ENCODE data around the gene NCK2. TPM values are rescaled to one million over a fixed set of nuclear protein-coding genes. Genes with fewer than 3 reads are reported as not detected.

The NCK2 gene
- polyA plus RNA-seq, 1 of the 3 experiments (the other 2 are of a cell fraction): 42.8 TPM

- TF ChIP-seq GABPA (IDR thresholded peaks at IDR 0.05; ENCODE audit: low read depth) (no peak), NFIC (IDR thresholded peaks at IDR 0.05; ENCODE audit: borderline replicate concordance) (no peak), MXI1 (IDR thresholded peaks at IDR 0.05; ENCODE audit: low read depth, low read length) (no peak), FOXJ3 (CRISPR knock-in tag; IDR thresholded peaks at IDR 0.05) (no peak), RXRA (IDR thresholded peaks at IDR 0.05; ENCODE audit: borderline replicate concordance, low read depth) (no peak), YY1 (IDR thresholded peaks at IDR 0.05; ENCODE audit: low read depth) (no peak), REST (IDR thresholded peaks at IDR 0.05; ENCODE audit: low read depth, low read length) (no peak), SIN3A (IDR thresholded peaks at IDR 0.05; ENCODE audit: borderline replicate concordance, low read depth, low read length) (no peak)
- TF ChIP-seq, protein P1, sequence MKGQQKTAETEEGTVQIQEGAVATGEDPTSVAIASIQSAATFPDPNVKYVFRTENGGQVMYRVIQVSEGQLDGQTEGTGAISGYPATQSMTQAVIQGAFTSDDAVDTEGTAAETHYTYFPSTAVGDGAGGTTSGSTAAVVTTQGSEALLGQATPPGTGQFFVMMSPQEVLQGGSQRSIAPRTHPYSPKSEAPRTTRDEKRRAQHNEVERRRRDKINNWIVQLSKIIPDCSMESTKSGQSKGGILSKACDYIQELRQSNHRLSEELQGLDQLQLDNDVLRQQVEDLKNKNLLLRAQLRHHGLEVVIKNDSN (IDR thresholded peaks at IDR 0.05; ENCODE audit: borderline replicate concordance, low read depth): no peak
Observed at GRCh38 chr2:105924271-105924670, 179.6 kb downstream of the NCK2 start (continued).

GRCh38 chr2:105924932-105925331, 180.2 kb downstream of the NCK2 start:
- H3K9me3 ChIP-seq: no peaks in the 10 kb centered on the region
- no peak for DNase-seq
- H3K79me2 ChIP-seq (ENCODE audit: insufficient read depth): no peaks in the 10 kb centered on the region
- no peaks in the 10 kb centered on the region for H3K9me2 ChIP-seq
- no peak overlapping the region for H3K9ac ChIP-seq
- no peaks in the 10 kb centered on the region for H3K36me3 ChIP-seq (replicated peaks in 1 of 2; ENCODE audit: control insufficient read depth in 1 of 2, insufficient read depth in 2 of 2, low read length in 1 of 2)
- ChIA-PET CTCF (no interaction called here), POLR2A (no interaction called here)
- H2AFZ ChIP-seq (ENCODE audit: low read depth): no peak overlapping the region
- peaks cover 0 to 20% of the 10 kb centered on the region in 2 experiments; a peak in 2 of 4 replicates for H3K4me1 ChIP-seq (ENCODE audit: control insufficient read depth in 1 of 2, insufficient read depth in 2 of 2, low read depth in 1 of 2, low read length in 1 of 2)
- no peaks in the 10 kb centered on the region for H4K20me1 ChIP-seq (ENCODE audit: insufficient read depth)
- H3K4me3 ChIP-seq (ENCODE audit: low read depth in 2 of 2, low read length in 1 of 2): no peak overlapping the region
- 48% methylated on average over 3 of the region's 3 CpGs for WGBS (ENCODE audit: low lambda C conversion rate)
- H3K4me2 ChIP-seq: no peak overlapping the region
- H3K27me3 ChIP-seq (ENCODE audit: insufficient read depth): no peaks in the 10 kb centered on the region
- H3F3A ChIP-seq (replicated peaks; ENCODE audit: insufficient read depth): no peaks in the 10 kb centered on the region
- no peak overlapping the region for H3K27ac ChIP-seq (ENCODE audit: low read depth in 2 of 2, low read length in 1 of 2)
- TF ChIP-seq GABPA (IDR thresholded peaks at IDR 0.05; ENCODE audit: low read depth): no peak
- TF ChIP-seq RCOR1 (IDR thresholded peaks at IDR 0.05; ENCODE audit: low read length): no peak
- no peak for TF ChIP-seq FOXJ3 (CRISPR knock-in tag; IDR thresholded peaks at IDR 0.05)
- TF ChIP-seq SIN3A (IDR thresholded peaks at IDR 0.05; ENCODE audit: borderline replicate concordance, low read depth, low read length): no peak
- no peak for TF ChIP-seq MXI1 (IDR thresholded peaks at IDR 0.05; ENCODE audit: low read depth, low read length)
- TF ChIP-seq GATA2 (CRISPR knock-in tag; IDR thresholded peaks at IDR 0.05): no peak
- TF ChIP-seq POLR2AphosphoS5 (IDR thresholded peaks at IDR 0.05; ENCODE audit: low read depth, low read length): no peak
- TF ChIP-seq, protein P2, sequence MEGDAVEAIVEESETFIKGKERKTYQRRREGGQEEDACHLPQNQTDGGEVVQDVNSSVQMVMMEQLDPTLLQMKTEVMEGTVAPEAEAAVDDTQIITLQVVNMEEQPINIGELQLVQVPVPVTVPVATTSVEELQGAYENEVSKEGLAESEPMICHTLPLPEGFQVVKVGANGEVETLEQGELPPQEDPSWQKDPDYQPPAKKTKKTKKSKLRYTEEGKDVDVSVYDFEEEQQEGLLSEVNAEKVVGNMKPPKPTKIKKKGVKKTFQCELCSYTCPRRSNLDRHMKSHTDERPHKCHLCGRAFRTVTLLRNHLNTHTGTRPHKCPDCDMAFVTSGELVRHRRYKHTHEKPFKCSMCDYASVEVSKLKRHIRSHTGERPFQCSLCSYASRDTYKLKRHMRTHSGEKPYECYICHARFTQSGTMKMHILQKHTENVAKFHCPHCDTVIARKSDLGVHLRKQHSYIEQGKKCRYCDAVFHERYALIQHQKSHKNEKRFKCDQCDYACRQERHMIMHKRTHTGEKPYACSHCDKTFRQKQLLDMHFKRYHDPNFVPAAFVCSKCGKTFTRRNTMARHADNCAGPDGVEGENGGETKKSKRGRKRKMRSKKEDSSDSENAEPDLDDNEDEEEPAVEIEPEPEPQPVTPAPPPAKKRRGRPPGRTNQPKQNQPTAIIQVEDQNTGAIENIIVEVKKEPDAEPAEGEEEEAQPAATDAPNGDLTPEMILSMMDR (IDR thresholded peaks at IDR 0.05): no peak
- TF ChIP-seq, protein P1 (IDR thresholded peaks at IDR 0.05; ENCODE audit: borderline replicate concordance, low read depth): no peak
- TF ChIP-seq MAX (IDR thresholded peaks at IDR 0.05; ENCODE audit: low read depth): no peak
- no peak for TF ChIP-seq TEAD4 (IDR thresholded peaks at IDR 0.05; ENCODE audit: borderline replicate concordance, insufficient read depth)
- no peak for TF ChIP-seq FOSL2 (IDR thresholded peaks at IDR 0.05; ENCODE audit: borderline replicate concordance, low read depth)
- TF ChIP-seq TAF1 (IDR thresholded peaks at IDR 0.05; ENCODE audit: borderline replicate concordance, low read depth, low read length): no peak
- TF ChIP-seq, protein P3, sequence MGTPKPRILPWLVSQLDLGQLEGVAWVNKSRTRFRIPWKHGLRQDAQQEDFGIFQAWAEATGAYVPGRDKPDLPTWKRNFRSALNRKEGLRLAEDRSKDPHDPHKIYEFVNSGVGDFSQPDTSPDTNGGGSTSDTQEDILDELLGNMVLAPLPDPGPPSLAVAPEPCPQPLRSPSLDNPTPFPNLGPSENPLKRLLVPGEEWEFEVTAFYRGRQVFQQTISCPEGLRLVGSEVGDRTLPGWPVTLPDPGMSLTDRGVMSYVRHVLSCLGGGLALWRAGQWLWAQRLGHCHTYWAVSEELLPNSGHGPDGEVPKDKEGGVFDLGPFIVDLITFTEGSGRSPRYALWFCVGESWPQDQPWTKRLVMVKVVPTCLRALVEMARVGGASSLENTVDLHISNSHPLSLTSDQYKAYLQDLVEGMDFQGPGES (IDR thresholded peaks at IDR 0.05; ENCODE audit: low read depth, low read length): no peak
- TF ChIP-seq REST (IDR thresholded peaks at IDR 0.05; ENCODE audit: low read depth, low read length): no peak

Measured in SK-N-SH (cell line).